IMR-90 (cell line): Measurements from ENCODE around the gene GSTM3. TPM values are rescaled to one million over a fixed set of nuclear protein-coding genes. Genes with fewer than 3 reads are reported as not detected.

Experiments used
- ATAC-seq: fragments of 200-7000 bp; cut with Tn5 transposase; 2 replicates; pipeline ENCODE4 v1.9.1; 2020; ENCODE audit warnings: low read depth, mild to moderate bottlenecking, moderate library complexity
- BruUV-seq: library from RNA; stranded (reverse); fragments of 400-500 nt; replicated peaks from 2 replicates; lab custom pipeline; 2021; lab: Mats Ljungman, UMichigan
- CTCF ChIA-PET: fragments of 300-600 bp; formaldehyde crosslinking; extraction: SDS; loops from one replicate; lab custom pipeline; 2021; ENCODE audit warnings: antibody characterized with exemption; lab: Yijun Ruan, JAX
- POLR2A ChIA-PET: fragments of 300-600 bp; sonication (Branson Sonifier 250); formaldehyde crosslinking; loops from one replicate; lab custom pipeline; 2022; ENCODE audit warnings: antibody characterized with exemption; ENCODE audit not compliant: unreplicated experiment; lab: Charles Lee
- DNase-seq: peaks from one replicate; pipeline ENCODE4 v3.0.0; 2013
- H2AFZ ChIP-seq: replicated peaks from 2 replicates; pipeline ENCODE3; 2013; ENCODE audit warnings: low read length, mild to moderate bottlenecking; ENCODE audit not compliant: poor library complexity
- H2AK5ac ChIP-seq: 2 replicates; pipeline ENCODE4 v1.6.1; 2013; ENCODE audit warnings: low read depth, low read length, inconsistent platforms
- H2AK9ac ChIP-seq: replicated peaks from 2 replicates; pipeline ENCODE3; 2013; ENCODE audit warnings: mild to moderate bottlenecking, low read depth, low read length, moderate library complexity; ENCODE audit not compliant: poor library complexity
- H2BK120ac ChIP-seq: 2 replicates; pipeline ENCODE4 v1.6.1; 2013; ENCODE audit warnings: low read depth, low read length, inconsistent platforms
- H2BK15ac ChIP-seq: 3 replicates; pipeline ENCODE4 v1.6.1; 2013; ENCODE audit warnings: low read depth, low read length, inconsistent platforms
- H2BK20ac ChIP-seq: 2 replicates; pipeline ENCODE4 v1.6.1; 2013; ENCODE audit warnings: low read depth, mild to moderate bottlenecking, inconsistent platforms, low read length, moderate library complexity
- H2BK5ac ChIP-seq: 2 replicates; pipeline ENCODE4 v1.6.1; 2013; ENCODE audit warnings: mild to moderate bottlenecking, low read depth, low read length, inconsistent platforms; ENCODE audit not compliant: poor library complexity, severe bottlenecking
- H3K14ac ChIP-seq: replicated peaks from 2 replicates; pipeline ENCODE4 v1.6.1; 2013; ENCODE audit warnings: low read depth, low read length, inconsistent platforms
- H3K18ac ChIP-seq: 2 replicates; pipeline ENCODE4 v1.6.1; 2013; ENCODE audit warnings: low read depth, low read length, control low read depth
- H3K23ac ChIP-seq: 2 replicates; pipeline ENCODE4 v1.6.1; 2013; ENCODE audit warnings: low read depth, low read length, inconsistent platforms
- H3K27ac ChIP-seq: 2 replicates; pipeline ENCODE4 v1.5.1; 2013; ENCODE audit warnings: mild to moderate bottlenecking, control low read depth, low read length; ENCODE audit not compliant: insufficient read depth
- H3K27me3 ChIP-seq: 2 replicates; pipeline ENCODE4 v1.6.1; 2013; ENCODE audit warnings: low read length; ENCODE audit not compliant: control insufficient read depth, insufficient read depth
- H3K36me3 ChIP-seq: 2 replicates; pipeline ENCODE4 v1.6.1; 2013; ENCODE audit warnings: low read length, mixed read lengths; ENCODE audit not compliant: control insufficient read depth, insufficient read depth
- H3K4ac ChIP-seq: 2 replicates; pipeline ENCODE4 v1.6.1; 2013; ENCODE audit warnings: low read depth, low read length, inconsistent platforms
- H3K4me1 ChIP-seq: 2 replicates; pipeline ENCODE4 v1.6.1; 2013; ENCODE audit warnings: low read length, mixed read lengths; ENCODE audit not compliant: control insufficient read depth, insufficient read depth
- H3K4me2 ChIP-seq: 2 replicates; pipeline ENCODE4 v1.6.1; 2013; ENCODE audit warnings: low read depth, mild to moderate bottlenecking, control low read depth, low read length, moderate library complexity
- H3K4me3 ChIP-seq: 2 replicates; pipeline ENCODE4 v1.5.1; 2013; ENCODE audit warnings: low read depth, mild to moderate bottlenecking, control low read depth, low read length, moderate library complexity; ENCODE audit not compliant: insufficient read depth
- H3K56ac ChIP-seq: 2 replicates; pipeline ENCODE4 v1.6.1; 2013; ENCODE audit warnings: low read length, inconsistent platforms; ENCODE audit not compliant: insufficient read depth; ENCODE audit errors: extremely low read depth
- H3K79me1 ChIP-seq, 2 experiments: 2 replicates each; pipeline ENCODE4 v1.6.1; 2013; ENCODE audit warnings: low read length in 2 of 2, inconsistent platforms in 1 of 2, low read depth in 1 of 2
- H3K9ac ChIP-seq: 2 replicates; pipeline ENCODE4 v1.6.1; 2013; ENCODE audit warnings: low read depth, low read length, control low read depth
- H3K9me1 ChIP-seq: 2 replicates; pipeline ENCODE4 v1.6.1; 2013; ENCODE audit warnings: low read length, inconsistent platforms; ENCODE audit not compliant: insufficient read depth
- H3K9me3 ChIP-seq: 2 replicates; pipeline ENCODE4 v1.6.1; 2013; ENCODE audit warnings: low read length; ENCODE audit not compliant: control insufficient read depth, insufficient read depth
- H4K20me1 ChIP-seq: 2 replicates; pipeline ENCODE4 v1.6.1; 2013; ENCODE audit warnings: low read length, inconsistent platforms; ENCODE audit not compliant: insufficient read depth
- H4K5ac ChIP-seq: 2 replicates; pipeline ENCODE4 v1.6.1; 2013; ENCODE audit warnings: mild to moderate bottlenecking, low read depth, low read length, control low read depth
- H4K8ac ChIP-seq, 2 experiments: 2 replicates each; pipeline ENCODE4 v1.6.1; 2013; ENCODE audit warnings: low read depth in 2 of 2, low read length in 2 of 2, control low read depth in 1 of 2, inconsistent platforms in 1 of 2
- H4K91ac ChIP-seq: 2 replicates; pipeline ENCODE4 v1.6.1; 2013; ENCODE audit warnings: low read depth, low read length, inconsistent platforms; ENCODE audit not compliant: insufficient read depth
- CEBPB ChIP-seq: IDR thresholded peaks from 2 replicates; pipeline ENCODE4 v1.6.1; 2012; ENCODE audit warnings: low read depth, low read length, improper control_type of control experiment
- SMC3 ChIP-seq: fragments of 150-350 bp; IDR thresholded peaks from 2 replicates; pipeline ENCODE4 v1.6.1; 2016; ENCODE audit warnings: low read depth, mild to moderate bottlenecking, antibody characterized with exemption, low read length, moderate library complexity
- WGBS, 2 experiments: methylation state at CpG; one replicate each; pipeline versions ENCODE4 v1.1.5 to v1.1.7; 2013; ENCODE audit warnings: missing lambda C conversion rate in 2 of 2; ENCODE audit not compliant: insufficient read length in 1 of 2; ENCODE audit errors: extremely low coverage in 2 of 2; 5-methylcytosine and 5-hydroxymethylcytosine counted together
- dilution Hi-C: fragments of 300-500 bp; cut with HindIII; formaldehyde crosslinking; loops from one replicate; pipeline ENCODE4 v1.14.3; 2018; ENCODE audit warnings: low sequenced_read_pairs; ENCODE audit not compliant: unreplicated experiment
- in situ Hi-C: fragments of 300-500 bp; cut with MboI; formaldehyde crosslinking; loops from 3 replicates; pipeline ENCODE4 v1.14.3; 2019; ENCODE audit warnings: low sequenced_read_pairs, inconsistent platforms, mixed read lengths
- intact Hi-C: fragments of 100-400 bp; cut with micrococcal nuclease; formaldehyde crosslinking; loops from 2 replicates; pipeline ENCODE4 v1.10.0; 2022
- polyA plus RNA-seq, 3 experiments: library from polyadenylated mRNA; depleted of rRNA; stranded (reverse); fragments of >200 nt; gene quantifications; 2 replicates each; pipeline ENCODE4 v1.2.3, GENCODE V29; 2012; ENCODE audit warnings: low replicate concordance in 1 of 3
- total RNA-seq: library from RNA; depleted of rRNA; stranded (reverse); fragments of >200 nt; gene quantifications from 2 replicates; pipeline ENCODE4 v1.2.3, GENCODE V29; 2012

The GSTM3 gene
- total and polyA plus RNA-seq, 2 of the 4 experiments (the other 2 are of a cell fraction) = 102 to 131 TPM

- Histone ChIP-seq H4K20me1 (no peaks in the 10 kb centered on the region), H3K4me2 (no peak overlapping the region), H3K56ac (no peak overlapping the region), H2BK15ac (peak overlapping the region; percentile 74; the same call in 2 of the 3 replicates), H2BK20ac (peak overlapping the region; percentile 52), H3K27me3 (no peaks in the 10 kb centered on the region), H2AK9ac (no peak overlapping the region), H3K27ac (no peak overlapping the region), H2BK5ac (no peak overlapping the region), H3K4me1 (peaks cover 8% of the 10 kb centered on the region; the same call in 1 of the 2 replicates), H3K9me1 (0 out of 2 replicates have a peak, but pooled peaks cover 3% of the 10 kb centered on the region), H2AK5ac (0 out of 2 replicates have a peak overlapping the region, but pooled peaks have one; percentile 58), H4K91ac (0 out of 2 replicates have a peak overlapping the region, but pooled peaks have one; percentile 7), H3K9ac (no peak overlapping the region), H4K8ac (no peak overlapping the region), H2AFZ (no peak overlapping the region), H4K5ac (no peak overlapping the region), H3K79me1 (no peaks in the 10 kb centered on the region), H3K18ac (no peak overlapping the region), H2BK120ac (peak overlapping the region; percentile 25; the same call in 1 of the 2 replicates), H3K36me3 (no peaks in the 10 kb centered on the region), H3K14ac (no peak overlapping the region), H3K23ac (no peak overlapping the region), H3K4ac (peak overlapping the region; percentile 50; the same call in 1 of the 2 replicates), H3K9me3 (no peaks in the 10 kb centered on the region), H3K4me3 (no peak overlapping the region)
- ATAC-seq (no peak), DNase-seq (peak; percentile 5)
- TF ChIP-seq CEBPB = peak; percentile 39; the same call in 1 of the 2 replicates
- no peak for TF ChIP-seq SMC3
- CTCF ChIA-PET = interaction anchor here (1.1 kb wide), 1 partner anchor 175 kb away, joined by 3 read pairs; no protein-coding TSS in a partner anchor
- WGBS, 2 experiments = no CpG with 5 or more reads among the region's 5 CpGs
- intact Hi-C loops (loop anchor here (5.0 kb wide), 1 partner anchor 44 kb away; no protein-coding TSS in a partner anchor), in situ Hi-C loops (no loop called here), dilution Hi-C loops (no loop called here)
- no TSS peak for BruUV-seq
- POLR2A ChIA-PET = no interaction called here
Observed at GRCh38 chr1:109721042-109721441, 19.8 kb downstream of the GSTM3 start.
